GM10266 (cell line): ENCODE data around the gene RNASE13.
"Not testable (repeated sequence)": the region's sequence is repeated elsewhere in the genome, so short reads cannot be mapped to it uniquely, and the experiment has no call there.

Source experiments
- DNase-seq: peaks from one replicate; pipeline ENCODE4 v3.0.0; 2012; ENCODE audit errors: extremely low spot score
- TF ChIP-seq, protein P1 (sequence below): IDR thresholded peaks from 2 replicates; pipeline ENCODE4 v1.5.1; 2012; ENCODE audit warnings: mild to moderate bottlenecking, low read depth; ENCODE audit not compliant: control insufficient read depth, insufficient read depth; ENCODE audit errors: missing control alignments

RNASE13 gene

DNA sequence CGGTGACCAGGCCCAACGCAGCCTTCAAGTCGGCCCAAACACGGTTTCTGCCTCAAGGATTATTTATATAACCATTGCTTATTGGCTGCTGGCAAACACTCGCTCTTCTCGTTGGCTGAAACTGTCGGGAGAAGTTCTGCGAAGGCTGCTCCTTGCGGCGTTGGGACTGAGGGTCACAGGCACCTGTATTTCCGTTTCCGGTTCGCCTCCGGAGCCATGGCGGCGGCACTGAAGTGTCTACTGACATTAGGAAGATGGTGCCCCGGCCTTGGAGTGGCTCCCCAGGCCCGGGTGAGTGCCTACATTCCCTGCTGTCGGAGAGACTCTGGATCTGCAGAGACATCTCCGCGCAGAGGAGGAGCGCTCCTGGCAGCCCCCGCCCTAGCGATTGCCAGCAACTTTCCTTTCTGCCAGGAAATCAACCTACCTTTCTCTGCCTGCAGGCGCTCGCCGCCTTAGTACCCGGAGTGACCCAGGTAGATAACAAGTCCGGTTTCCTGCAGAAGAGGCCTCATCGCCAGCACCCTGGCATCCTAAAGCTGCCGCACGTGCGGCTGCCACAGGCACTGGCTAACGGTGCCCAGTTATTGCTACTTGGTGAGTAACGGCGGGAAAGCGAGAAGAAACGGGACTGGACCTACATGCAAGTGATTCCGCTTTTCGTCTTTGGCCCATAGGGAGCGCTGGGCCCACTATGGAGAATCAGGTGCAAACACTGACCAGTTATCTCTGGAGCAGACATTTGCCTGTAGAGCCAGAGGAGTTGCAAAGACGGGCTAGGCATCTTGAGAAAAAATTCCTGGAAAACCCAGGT lies 44.6 kb downstream of the RNASE13 start, which contains the start of gene METTL17:
Gene METTL17 (plus strand): TSS at position 194 of the 814 bp plus-strand sequence. CDS start 23 bp downstream, at position 217.
- TF ChIP-seq, protein P1, sequence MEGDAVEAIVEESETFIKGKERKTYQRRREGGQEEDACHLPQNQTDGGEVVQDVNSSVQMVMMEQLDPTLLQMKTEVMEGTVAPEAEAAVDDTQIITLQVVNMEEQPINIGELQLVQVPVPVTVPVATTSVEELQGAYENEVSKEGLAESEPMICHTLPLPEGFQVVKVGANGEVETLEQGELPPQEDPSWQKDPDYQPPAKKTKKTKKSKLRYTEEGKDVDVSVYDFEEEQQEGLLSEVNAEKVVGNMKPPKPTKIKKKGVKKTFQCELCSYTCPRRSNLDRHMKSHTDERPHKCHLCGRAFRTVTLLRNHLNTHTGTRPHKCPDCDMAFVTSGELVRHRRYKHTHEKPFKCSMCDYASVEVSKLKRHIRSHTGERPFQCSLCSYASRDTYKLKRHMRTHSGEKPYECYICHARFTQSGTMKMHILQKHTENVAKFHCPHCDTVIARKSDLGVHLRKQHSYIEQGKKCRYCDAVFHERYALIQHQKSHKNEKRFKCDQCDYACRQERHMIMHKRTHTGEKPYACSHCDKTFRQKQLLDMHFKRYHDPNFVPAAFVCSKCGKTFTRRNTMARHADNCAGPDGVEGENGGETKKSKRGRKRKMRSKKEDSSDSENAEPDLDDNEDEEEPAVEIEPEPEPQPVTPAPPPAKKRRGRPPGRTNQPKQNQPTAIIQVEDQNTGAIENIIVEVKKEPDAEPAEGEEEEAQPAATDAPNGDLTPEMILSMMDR: peak; percentile 38
- peak; percentile 85 for DNase-seq

GRCh38 chr14:20989471-20989786 lies 45.2 kb downstream of the RNASE13 start:
- DNase-seq: no peak
- TF ChIP-seq, protein P1: no peak

DNA sequence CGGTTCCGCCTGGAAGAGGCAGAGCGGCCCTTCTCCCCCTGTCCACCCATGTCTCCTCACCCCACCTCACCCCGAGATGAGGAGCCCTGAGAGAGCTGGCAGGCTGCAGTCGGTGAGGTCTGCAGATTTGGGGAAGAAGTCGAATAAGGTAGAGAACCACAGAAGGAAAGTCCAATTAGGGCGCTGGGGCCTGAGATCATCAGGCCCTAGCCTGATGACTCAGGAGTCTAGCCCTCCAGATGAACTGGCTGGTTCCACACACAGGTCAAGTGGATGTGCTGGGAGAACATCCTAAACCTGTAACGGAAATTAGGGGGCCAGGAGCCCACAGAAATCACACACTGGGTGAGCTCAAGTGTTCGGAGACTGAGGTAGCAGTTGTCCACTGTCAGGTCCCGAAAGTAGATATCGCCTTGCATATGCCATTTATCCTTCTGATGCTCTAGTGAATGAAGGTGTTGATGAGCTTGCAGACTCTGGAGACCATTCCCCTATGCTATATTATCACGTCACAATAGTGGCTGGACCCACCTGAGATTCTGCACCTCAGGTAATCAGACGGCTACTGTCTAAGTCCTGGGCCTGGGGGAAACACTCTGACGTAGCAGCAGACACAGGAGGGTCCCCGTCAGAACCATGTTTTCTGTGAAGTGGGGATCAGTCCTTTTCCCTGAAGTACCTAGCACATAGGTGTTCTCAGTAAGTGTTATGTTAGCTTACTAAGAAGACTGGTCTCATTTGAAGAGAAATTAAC lies 45.7 kb downstream of the RNASE13 start:
- TF ChIP-seq, protein P1: no peak
- no peak for DNase-seq

- no peak for DNase-seq
- TF ChIP-seq, protein P1: no peak
Observed at GRCh38 chr14:20986811-20987210, 47.8 kb downstream of the RNASE13 start.

- not testable (repeated sequence) for DNase-seq
Observed at GRCh38 chr14:20985650-20986049, 49.0 kb downstream of the RNASE13 start.
